Activated CD4-positive, CD25-positive, alpha-beta regulatory T cell treated with anti-CD3 and anti-CD28 coated beads, Interleukin-2, amount 50 U/mL, for 24 hours (primary cell): Measurements from ENCODE around the gene CROCC2.

ENCODE experiments used
- ATAC-seq, 2 donors: fragments of 150-1000 bp; cut with Tn5 transposase; one replicate each; pipeline ENCODE4 v1.10.0; 2021; ENCODE audit warnings: mild to moderate bottlenecking in 1 of 2, moderate library complexity in 1 of 2

CROCC2 gene

GRCh38 chr2:240922982-240923537 lies 16.9 kb downstream of the CROCC2 start:
- no peak for ATAC-seq

- no peak for ATAC-seq
Observed at GRCh38 chr2:240925191-240925567, 19.0 kb downstream of the CROCC2 start.

GRCh38 chr2:240925568-240926515 lies 19.7 kb downstream of the CROCC2 start:
- no peak for ATAC-seq

- ATAC-seq: no peak
Observed at GRCh38 chr2:240926516-240927389, 20.6 kb downstream of the CROCC2 start.

GRCh38 chr2:240927390-240927781 lies 21.2 kb downstream of the CROCC2 start:
- no peak for ATAC-seq

- no peak for ATAC-seq
Observed at GRCh38 chr2:240928476-240929363, 22.6 kb downstream of the CROCC2 start.

GRCh38 chr2:240929364-240930095 lies 23.4 kb downstream of the CROCC2 start:
- ATAC-seq: no peak

GRCh38 chr2:240930096-240930630 lies 24.0 kb downstream of the CROCC2 start:
- no peak for ATAC-seq

- no peak for ATAC-seq
Observed at GRCh38 chr2:240930631-240931318, 24.6 kb downstream of the CROCC2 start.

- ATAC-seq: no peak
Observed at GRCh38 chr2:240931319-240931949, 25.3 kb downstream of the CROCC2 start.

- no peak for ATAC-seq
Observed at GRCh38 chr2:240932001-240932723, 26.0 kb downstream of the CROCC2 start.

- no peak for ATAC-seq
Observed at GRCh38 chr2:240932724-240933047, 26.6 kb downstream of the CROCC2 start.

GRCh38 chr2:240933048-240933965 lies 27.2 kb downstream of the CROCC2 start:
- no peak for ATAC-seq

- no peak for ATAC-seq
Observed at GRCh38 chr2:240933966-240934700, 28.0 kb downstream of the CROCC2 start.

- ATAC-seq: no peak
Observed at GRCh38 chr2:240934701-240935102, 28.6 kb downstream of the CROCC2 start.

- ATAC-seq: no peak
Observed at GRCh38 chr2:240935103-240935876, 29.2 kb downstream of the CROCC2 start.

GRCh38 chr2:240936106-240936505 lies 30.0 kb downstream of the CROCC2 start:
- ATAC-seq: no peak
